PFSK-1 (cell line): Measurements from ENCODE around the gene B3GALT4.

ENCODE experiments used
- POLR2AphosphoS5 ChIP-seq: IDR thresholded peaks from 2 replicates; pipeline ENCODE4 v1.6.1; 2012; ENCODE audit warnings: low read depth, mild to moderate bottlenecking, control low read depth, low read length, moderate library complexity
- TAF1 ChIP-seq: IDR thresholded peaks from 2 replicates; pipeline ENCODE4 v1.6.1; 2012; ENCODE audit warnings: low read length, control low read depth, borderline replicate concordance; ENCODE audit not compliant: insufficient read depth
- TF ChIP-seq, protein P1 (sequence below), 2 experiments: IDR thresholded peaks; 2 replicates each; pipeline versions ENCODE4 v1.6.1 to v1.8.0; 2011 to 2012; ENCODE audit warnings: low read depth in 2 of 2, low read length in 2 of 2, control low read depth in 1 of 2, inconsistent platforms in 1 of 2, mild to moderate bottlenecking in 1 of 2, moderate library complexity in 1 of 2; ENCODE audit not compliant: insufficient read depth in 1 of 2

DNA sequence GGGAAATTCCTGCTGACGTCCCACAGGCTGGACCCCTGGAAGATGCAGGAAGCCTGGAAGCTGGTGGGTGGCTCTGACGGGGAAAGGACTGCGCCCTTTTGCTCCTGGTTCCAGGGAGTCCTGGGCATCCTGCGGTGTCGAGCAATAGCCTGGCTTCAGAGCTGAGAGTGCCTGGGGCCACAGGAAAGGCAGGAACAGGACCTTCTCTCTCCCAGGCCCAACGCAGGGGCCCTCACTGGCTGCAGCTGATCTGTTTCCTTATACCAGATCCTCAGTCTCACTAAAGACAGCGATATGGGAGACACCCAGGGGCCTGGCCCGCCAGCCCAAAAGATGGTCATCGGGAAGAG, 1.4 kb downstream of the B3GALT4 start:
- TF ChIP-seq, protein P1, sequence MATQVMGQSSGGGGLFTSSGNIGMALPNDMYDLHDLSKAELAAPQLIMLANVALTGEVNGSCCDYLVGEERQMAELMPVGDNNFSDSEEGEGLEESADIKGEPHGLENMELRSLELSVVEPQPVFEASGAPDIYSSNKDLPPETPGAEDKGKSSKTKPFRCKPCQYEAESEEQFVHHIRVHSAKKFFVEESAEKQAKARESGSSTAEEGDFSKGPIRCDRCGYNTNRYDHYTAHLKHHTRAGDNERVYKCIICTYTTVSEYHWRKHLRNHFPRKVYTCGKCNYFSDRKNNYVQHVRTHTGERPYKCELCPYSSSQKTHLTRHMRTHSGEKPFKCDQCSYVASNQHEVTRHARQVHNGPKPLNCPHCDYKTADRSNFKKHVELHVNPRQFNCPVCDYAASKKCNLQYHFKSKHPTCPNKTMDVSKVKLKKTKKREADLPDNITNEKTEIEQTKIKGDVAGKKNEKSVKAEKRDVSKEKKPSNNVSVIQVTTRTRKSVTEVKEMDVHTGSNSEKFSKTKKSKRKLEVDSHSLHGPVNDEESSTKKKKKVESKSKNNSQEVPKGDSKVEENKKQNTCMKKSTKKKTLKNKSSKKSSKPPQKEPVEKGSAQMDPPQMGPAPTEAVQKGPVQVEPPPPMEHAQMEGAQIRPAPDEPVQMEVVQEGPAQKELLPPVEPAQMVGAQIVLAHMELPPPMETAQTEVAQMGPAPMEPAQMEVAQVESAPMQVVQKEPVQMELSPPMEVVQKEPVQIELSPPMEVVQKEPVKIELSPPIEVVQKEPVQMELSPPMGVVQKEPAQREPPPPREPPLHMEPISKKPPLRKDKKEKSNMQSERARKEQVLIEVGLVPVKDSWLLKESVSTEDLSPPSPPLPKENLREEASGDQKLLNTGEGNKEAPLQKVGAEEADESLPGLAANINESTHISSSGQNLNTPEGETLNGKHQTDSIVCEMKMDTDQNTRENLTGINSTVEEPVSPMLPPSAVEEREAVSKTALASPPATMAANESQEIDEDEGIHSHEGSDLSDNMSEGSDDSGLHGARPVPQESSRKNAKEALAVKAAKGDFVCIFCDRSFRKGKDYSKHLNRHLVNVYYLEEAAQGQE (IDR thresholded peaks at IDR 0.05; ENCODE audit: insufficient read depth in 1 of 2, low read depth in 2 of 2, low read length in 2 of 2), result no peak
- TF ChIP-seq POLR2AphosphoS5 (no peak), TAF1 (no peak)
